Measurements from ENCODE around the gene SRSF9. TPM values are rescaled to one million over a fixed set of nuclear protein-coding genes. Genes with fewer than 3 reads are reported as not detected.
"Not testable (repeated sequence)": the region's sequence is repeated elsewhere in the genome, so short reads cannot be mapped to it uniquely, and the experiment has no call there.

SRSF9 gene
- total RNA-seq, 2 experiments from 2014 or later, result 140 to 209 TPM

GRCh38 chr12:120495731-120496412 is 26.3 kb upstream of the SRSF9 start, which contains the start of gene DYNLL1:
DYNLL1 (plus strand) TSS chr12:120496113; CDS start chr12:120496422, 309 bp downstream.
- CTCF ChIA-PET, result interaction anchor here (0.6 to 2.3 kb wide), 13 partner anchors 9 to 268 kb away, joined by 3 to 7 read pairs (median 3); partner anchors contain the start of genes GATC, SIRT4 and TRIAP1
- Mint-ChIP-seq H3K9me3 (ENCODE audit: low read depth) (no peaks in the 10 kb centered on the region), H3K4me3 (peak within 1 kb of the TSS; percentile 91), H3K27me3 (no peaks in the 10 kb centered on the region), H3K36me3 (ENCODE audit: low read depth) (peaks cover 27% of the 10 kb centered on the region), H3K4me1 (peaks cover 31% of the 10 kb centered on the region), H3K27ac (peak within 1 kb of the TSS; percentile 75)
- POLR2A ChIA-PET, result interaction anchor here (0.5 to 1.6 kb wide), 8 partner anchors 9 to 509 kb away, joined by 3 to 16 read pairs (median 3); partner anchors contain the start of genes COQ5, RNU4-1 and RNU4-2
- peak; percentile 98 for DNase-seq
- intact Hi-C loops (cut with DNase I, micrococcal nuclease), result loop anchor here (1.0 to 2.0 kb wide), 10 partner anchors 27 to 295 kb away; partner anchors contain the start of genes COQ5 (in 2 of the 2), SRSF9 (in 2 of the 2), COX6A1 (in 1 of the 2) and GATC (in 1 of the 2)
- ATAC-seq, result peak; percentile 98

- CTCF ChIA-PET, result interaction anchor here (0.6 to 2.3 kb wide), 6 partner anchors 27 to 193 kb away, joined by 3 to 7 read pairs (median 4); partner anchors contain the start of genes COQ5 and SIRT4
- POLR2A ChIA-PET, result interaction anchor here (0.5 to 1.6 kb wide), 4 partner anchors 28 to 510 kb away, joined by 3 to 16 read pairs (median 3); partner anchors contain the start of genes COQ5, RNU4-1 and RNU4-2
- intact Hi-C loops (cut with DNase I, micrococcal nuclease), result loop anchor here in 1 of 2 experiments (1.0 kb wide), 1 partner anchor 26 kb away; the partner anchor contains the start of gene SRSF9
- Mint-ChIP-seq H3K4me3 (peak overlapping the region; percentile 91), H3K4me1 (peaks cover 25% of the 10 kb centered on the region), H3K27ac (peak overlapping the region; percentile 24), H3K36me3 (ENCODE audit: low read depth) (peaks cover 26% of the 10 kb centered on the region), H3K9me3 (ENCODE audit: low read depth) (no peaks in the 10 kb centered on the region), H3K27me3 (no peaks in the 10 kb centered on the region)
- ATAC-seq, result peak; percentile 0
- no peak for DNase-seq
Measured at GRCh38 chr12:120495186-120495730, 25.7 kb upstream of the SRSF9 start.

- no peaks in the 10 kb centered on the region for H3K9me3 Mint-ChIP-seq (ENCODE audit: low read depth)
- intact Hi-C loops (cut with DNase I, micrococcal nuclease), result no loop called here
- peaks cover 11% of the 10 kb centered on the region for H3K4me1 Mint-ChIP-seq
- H3K27ac Mint-ChIP-seq, result no peak overlapping the region
- no peaks in the 10 kb centered on the region for H3K27me3 Mint-ChIP-seq
- no peak for DNase-seq
- no peak for ATAC-seq
- POLR2A ChIA-PET, result interaction anchor here (0.6 kb wide), 1 partner anchor 379 kb away, joined by 3 read pairs; no protein-coding TSS in a partner anchor
- no peak overlapping the region for H3K4me3 Mint-ChIP-seq
- CTCF ChIA-PET, result interaction anchor here (0.5 to 1.7 kb wide), 7 partner anchors 12 to 214 kb away, joined by 3 to 5 read pairs (median 3); partner anchors contain the start of gene SRSF9
- no peaks in the 10 kb centered on the region for H3K36me3 Mint-ChIP-seq (ENCODE audit: low read depth)
Measured at GRCh38 chr12:120490833-120491512, 21.4 kb upstream of the SRSF9 start.

GRCh38 chr12:120490325-120490724 is 20.8 kb upstream of the SRSF9 start:
- intact Hi-C loops (cut with DNase I, micrococcal nuclease), result no loop called here
- H3K36me3 Mint-ChIP-seq (ENCODE audit: low read depth), result no peaks in the 10 kb centered on the region
- H3K4me3 Mint-ChIP-seq, result no peak overlapping the region
- no peaks in the 10 kb centered on the region for H3K9me3 Mint-ChIP-seq (ENCODE audit: low read depth)
- no peak overlapping the region for H3K27ac Mint-ChIP-seq
- DNase-seq (no peak), ATAC-seq (no peak)
- POLR2A ChIA-PET, result no interaction called here
- H3K27me3 Mint-ChIP-seq, result no peaks in the 10 kb centered on the region
- H3K4me1 Mint-ChIP-seq, result peaks cover 8% of the 10 kb centered on the region
- CTCF ChIA-PET, result interaction anchor here (0.8 to 1.3 kb wide), 2 partner anchors 20 to 21 kb away, joined by 3 read pairs; partner anchors contain the start of gene SRSF9

GRCh38 chr12:120489018-120489417 is 19.5 kb upstream of the SRSF9 start:
- no peak for ATAC-seq
- ChIA-PET POLR2A (interaction anchor here (0.5 kb wide), 1 partner anchor 24 kb away, joined by 3 read pairs; no protein-coding TSS in a partner anchor), CTCF (no interaction called here)
- H3K27me3 Mint-ChIP-seq, result no peaks in the 10 kb centered on the region
- no peaks in the 10 kb centered on the region for H3K36me3 Mint-ChIP-seq (ENCODE audit: low read depth)
- no peaks in the 10 kb centered on the region for H3K9me3 Mint-ChIP-seq (ENCODE audit: low read depth)
- no peaks in the 10 kb centered on the region for H3K4me1 Mint-ChIP-seq
- intact Hi-C loops (cut with DNase I, micrococcal nuclease), result no loop called here
- no peak overlapping the region for H3K4me3 Mint-ChIP-seq
- H3K27ac Mint-ChIP-seq, result no peak overlapping the region
- no peak for DNase-seq

- no peak for DNase-seq
- Mint-ChIP-seq H3K9me3 (ENCODE audit: low read depth) (no peaks in the 10 kb centered on the region), H3K27me3 (no peaks in the 10 kb centered on the region), H3K4me1 (no peaks in the 10 kb centered on the region), H3K4me3 (no peak overlapping the region), H3K36me3 (ENCODE audit: low read depth) (no peaks in the 10 kb centered on the region), H3K27ac (no peak overlapping the region)
- ChIA-PET CTCF (no interaction called here), POLR2A (no interaction called here)
- intact Hi-C loops (cut with DNase I, micrococcal nuclease), result no loop called here
- no peak for ATAC-seq
Measured at GRCh38 chr12:120488057-120488640, 18.6 kb upstream of the SRSF9 start.

- H3K9me3 Mint-ChIP-seq (ENCODE audit: low read depth); ATAC-seq; H3K36me3 Mint-ChIP-seq (ENCODE audit: low read depth); CTCF ChIA-PET; H3K4me3 Mint-ChIP-seq; H3K27me3 Mint-ChIP-seq; POLR2A ChIA-PET; H3K4me1 Mint-ChIP-seq; H3K27ac Mint-ChIP-seq; intact Hi-C loops (cut with DNase I, micrococcal nuclease); DNase-seq: not testable (repeated sequence)
Measured at GRCh38 chr12:120487552-120487951, 18.0 kb upstream of the SRSF9 start.

- ChIA-PET CTCF (no interaction called here), POLR2A (no interaction called here)
- H3K36me3 Mint-ChIP-seq (ENCODE audit: low read depth), result peaks cover 1% of the 10 kb centered on the region
- no peaks in the 10 kb centered on the region for H3K27me3 Mint-ChIP-seq
- H3K27ac Mint-ChIP-seq, result no peak overlapping the region
- no peaks in the 10 kb centered on the region for H3K9me3 Mint-ChIP-seq (ENCODE audit: low read depth)
- no peak for DNase-seq
- H3K4me1 Mint-ChIP-seq, result no peaks in the 10 kb centered on the region
- H3K4me3 Mint-ChIP-seq, result no peak overlapping the region
- intact Hi-C loops (cut with DNase I, micrococcal nuclease), result no loop called here
- ATAC-seq, result no peak
Measured at GRCh38 chr12:120485961-120486881, 16.7 kb upstream of the SRSF9 start.

GRCh38 chr12:120483621-120484020 is 14.1 kb upstream of the SRSF9 start:
- CTCF ChIA-PET, result interaction anchor here (0.7 to 1.4 kb wide), 3 partner anchors 11 to 193 kb away, joined by 3 to 4 read pairs (median 4); no protein-coding TSS in a partner anchor
- no peak for DNase-seq
- Mint-ChIP-seq H3K27ac (no peak overlapping the region), H3K4me3 (no peak overlapping the region), H3K27me3 (no peaks in the 10 kb centered on the region), H3K9me3 (ENCODE audit: low read depth) (no peaks in the 10 kb centered on the region), H3K36me3 (ENCODE audit: low read depth) (peaks cover 1% of the 10 kb centered on the region), H3K4me1 (no peaks in the 10 kb centered on the region)
- ATAC-seq, result no peak
- POLR2A ChIA-PET, result no interaction called here
- intact Hi-C loops (cut with DNase I, micrococcal nuclease), result no loop called here

- CTCF ChIA-PET, result interaction anchor here (0.6 to 0.8 kb wide), 2 partner anchors 19 to 40 kb away, joined by 3 to 4 read pairs; no protein-coding TSS in a partner anchor
- POLR2A ChIA-PET, result no interaction called here
- Mint-ChIP-seq H3K4me3 (no peak overlapping the region), H3K27me3 (no peaks in the 10 kb centered on the region), H3K4me1 (no peaks in the 10 kb centered on the region), H3K27ac (no peak overlapping the region), H3K36me3 (ENCODE audit: low read depth) (peaks cover 1% of the 10 kb centered on the region), H3K9me3 (ENCODE audit: low read depth) (no peaks in the 10 kb centered on the region)
- intact Hi-C loops (cut with DNase I, micrococcal nuclease), result no loop called here
- DNase-seq, result no peak
- ATAC-seq, result no peak
Measured at GRCh38 chr12:120481022-120481767, 11.6 kb upstream of the SRSF9 start.
